Measurements from ENCODE around the gene PTPN12.

Gene PTPN12

GRCh38 chr7:77563275-77563674 is 26.2 kb downstream of the PTPN12 start:
- H3K27me3 ChIP-seq: no peaks in the 10 kb centered on the region
- no peak for TF ChIP-seq CTCF (IDR thresholded peaks at IDR 0.05)
- no peaks in the 10 kb centered on the region for H3K9me3 ChIP-seq
- H3K36me3 ChIP-seq: no peaks in the 10 kb centered on the region
- peak overlapping the region; percentile 47 for H3K27ac ChIP-seq
- peaks cover 36 to 56% of the 10 kb centered on the region in 2 experiments for H3K4me1 ChIP-seq (ENCODE audit: control insufficient read depth in 1 of 2, insufficient read depth in 1 of 2, low read depth in 1 of 2, low read length in 1 of 2)
- no peak overlapping the region for H3K4me3 ChIP-seq (ENCODE audit: low read depth in 1 of 2, low read length in 1 of 2)

- peaks cover 41 to 58% of the 10 kb centered on the region in 2 experiments for H3K4me1 ChIP-seq (ENCODE audit: control insufficient read depth in 1 of 2, insufficient read depth in 1 of 2, low read depth in 1 of 2, low read length in 1 of 2)
- H3K27ac ChIP-seq: peak overlapping the region; percentile 69
- H3K9me3 ChIP-seq: no peaks in the 10 kb centered on the region
Measured at GRCh38 chr7:77565917-77566316, 28.8 kb downstream of the PTPN12 start.

GRCh38 chr7:77566421-77566820 is 29.3 kb downstream of the PTPN12 start:
- Histone ChIP-seq H3K27me3 (no peaks in the 10 kb centered on the region), H3K27ac (peak overlapping the region; percentile 69), H3K36me3 (peaks cover 1% of the 10 kb centered on the region), H3K4me3 (ENCODE audit: low read depth in 1 of 2, low read length in 1 of 2) (no peak overlapping the region), H3K9me3 (no peaks in the 10 kb centered on the region), H3K4me1 (ENCODE audit: control insufficient read depth in 1 of 2, insufficient read depth in 1 of 2, low read depth in 1 of 2, low read length in 1 of 2) (peaks cover 41 to 58% of the 10 kb centered on the region in 2 experiments)
- TF ChIP-seq CTCF (IDR thresholded peaks at IDR 0.05): no peak

More at GRCh38 chr7:77565917-77566316, 28.8 kb downstream of the PTPN12 start:
- no peaks in the 10 kb centered on the region for H3K27me3 ChIP-seq
- H3K4me3 ChIP-seq (ENCODE audit: low read depth in 1 of 2, low read length in 1 of 2): no peak overlapping the region
- TF ChIP-seq CTCF (IDR thresholded peaks at IDR 0.05): no peak
- H3K36me3 ChIP-seq: no peaks in the 10 kb centered on the region

- Histone ChIP-seq H3K9me3 (no peaks in the 10 kb centered on the region), H3K4me3 (ENCODE audit: low read depth in 1 of 2, low read length in 1 of 2) (no peak overlapping the region), H3K27ac (peak overlapping the region; percentile 85), H3K36me3 (peaks cover 20% of the 10 kb centered on the region), H3K4me1 (ENCODE audit: control insufficient read depth in 1 of 2, insufficient read depth in 1 of 2, low read depth in 1 of 2, low read length in 1 of 2) (peaks cover 57 to 66% of the 10 kb centered on the region in 2 experiments), H3K27me3 (no peaks in the 10 kb centered on the region)
- no peak for TF ChIP-seq CTCF (IDR thresholded peaks at IDR 0.05)
Measured at GRCh38 chr7:77569514-77570232, 32.6 kb downstream of the PTPN12 start.

GRCh38 chr7:77570330-77571011 is 33.4 kb downstream of the PTPN12 start:
- H3K4me3 ChIP-seq (ENCODE audit: low read depth in 1 of 2, low read length in 1 of 2): no peak overlapping the region

More at GRCh38 chr7:77570330-77571011, 33.4 kb downstream of the PTPN12 start:
- Histone ChIP-seq H3K27ac (peak overlapping the region; percentile 85), H3K27me3 (no peaks in the 10 kb centered on the region), H3K4me1 (ENCODE audit: control insufficient read depth in 1 of 2, insufficient read depth in 1 of 2, low read depth in 1 of 2, low read length in 1 of 2) (peaks cover 56 to 63% of the 10 kb centered on the region in 2 experiments), H3K36me3 (peaks cover 26% of the 10 kb centered on the region), H3K9me3 (no peaks in the 10 kb centered on the region)
- no peak for TF ChIP-seq CTCF (IDR thresholded peaks at IDR 0.05)

All from neutrophil (primary cell).